Uterus (tissue), 2 donors: ENCODE data around the gene AKAP11.

Experiments
- CTCF ChIP-seq, 4 experiments: fragments of 200-600 bp in 2 of 4; fragments of 450-650 bp in 2 of 4; sonication (generic) in 2 of 4; IDR thresholded peaks; one replicate each; pipeline ENCODE4 v1.5.1; 2016 to 2019; ENCODE audit warnings: antibody characterized with exemption in 4 of 4, mild to moderate bottlenecking in 2 of 4, moderate library complexity in 1 of 4
- POLR2A ChIP-seq, 2 donors: fragments of 450-650 bp; IDR thresholded peaks; one replicate each; pipeline ENCODE4 v1.6.1; 2016; ENCODE audit warnings: antibody characterized with exemption in 2 of 2, mild to moderate bottlenecking in 1 of 2, moderate library complexity in 1 of 2

GRCh38 chr13:42279080-42279479 is 7.1 kb downstream of the AKAP11 start:
- TF ChIP-seq CTCF (IDR thresholded peaks at IDR 0.05) (no peak), POLR2A (IDR thresholded peaks at IDR 0.05) (no peak)
